ENCODE data around the gene HTRA1. TPM values are rescaled to one million over a fixed set of nuclear protein-coding genes. Genes with fewer than 3 reads are reported as not detected.

HTRA1 gene
- total RNA-seq, 4 donors from 2014 or later: 55.2 to 99.5 (median 80.6) TPM

- H3K9me3 ChIP-seq: no peaks in the 10 kb centered on the region
- TF ChIP-seq POLR2A (IDR thresholded peaks at IDR 0.05) (no peak), EP300 (IDR thresholded peaks at IDR 0.05) (no peak), POLR2AphosphoS5 (IDR thresholded peaks at IDR 0.05) (no peak), CTCF (IDR thresholded peaks at IDR 0.05) (no peak)
Measured at GRCh38 chr10:122543676-122544445, 82.5 kb downstream of the HTRA1 start.

GRCh38 chr10:122544493-122544892, 83.1 kb downstream of the HTRA1 start:
- Histone ChIP-seq H3K27me3 (no peaks in the 10 kb centered on the region), H3K4me1 (peaks cover 18% of the 10 kb centered on the region), H3K27ac (no peak overlapping the region), H3K9me3 (no peaks in the 10 kb centered on the region), H3K4me3 (no peak overlapping the region), H3K36me3 (no peaks in the 10 kb centered on the region)
- no peak for DNase-seq (ENCODE audit: low spot score in 2 of 2)
- TF ChIP-seq CTCF (IDR thresholded peaks at IDR 0.05) (no peak), POLR2A (IDR thresholded peaks at IDR 0.05) (no peak), POLR2AphosphoS5 (IDR thresholded peaks at IDR 0.05) (no peak), EP300 (IDR thresholded peaks at IDR 0.05) (no peak)
- 81% methylated on average over 8 of the region's 8 CpGs for WGBS

More at GRCh38 chr10:122543676-122544445, 82.5 kb downstream of the HTRA1 start:
- H3K27ac ChIP-seq: no peak overlapping the region
- WGBS: 45% methylated on average over 10 of the region's 10 CpGs
- no peak overlapping the region for H3K4me3 ChIP-seq
- H3K36me3 ChIP-seq: no peaks in the 10 kb centered on the region
- peaks cover 18% of the 10 kb centered on the region for H3K4me1 ChIP-seq
- DNase-seq (ENCODE audit: low spot score in 2 of 2): no peak
- no peaks in the 10 kb centered on the region for H3K27me3 ChIP-seq

GRCh38 chr10:122546242-122546641, 84.9 kb downstream of the HTRA1 start:
- 99% methylated on average over 8 of the region's 8 CpGs for WGBS
- no peaks in the 10 kb centered on the region for H3K9me3 ChIP-seq

GRCh38 chr10:122548407-122549085, 87.2 kb downstream of the HTRA1 start:
- Histone ChIP-seq H3K27me3 (no peaks in the 10 kb centered on the region), H3K27ac (no peak overlapping the region), H3K9me3 (no peaks in the 10 kb centered on the region), H3K36me3 (no peaks in the 10 kb centered on the region), H3K4me1 (peaks cover 10% of the 10 kb centered on the region), H3K4me3 (no peak overlapping the region)
- WGBS: 89% methylated on average over 11 of the region's 11 CpGs
- no peak for DNase-seq (ENCODE audit: low spot score in 2 of 2)
- TF ChIP-seq EP300 (IDR thresholded peaks at IDR 0.05): no peak
- no peak for TF ChIP-seq POLR2AphosphoS5 (IDR thresholded peaks at IDR 0.05)
- no peak for TF ChIP-seq POLR2A (IDR thresholded peaks at IDR 0.05)
- TF ChIP-seq CTCF (IDR thresholded peaks at IDR 0.05): no peak

More at GRCh38 chr10:122546242-122546641, 84.9 kb downstream of the HTRA1 start:
- Histone ChIP-seq H3K4me3 (no peak overlapping the region), H3K27me3 (no peaks in the 10 kb centered on the region), H3K4me1 (peaks cover 15% of the 10 kb centered on the region), H3K36me3 (no peaks in the 10 kb centered on the region), H3K27ac (no peak overlapping the region)
- TF ChIP-seq CTCF (IDR thresholded peaks at IDR 0.05) (no peak), POLR2AphosphoS5 (IDR thresholded peaks at IDR 0.05) (no peak), EP300 (IDR thresholded peaks at IDR 0.05) (no peak), POLR2A (IDR thresholded peaks at IDR 0.05) (no peak)
- DNase-seq (ENCODE audit: low spot score in 2 of 2): no peak

GRCh38 chr10:122549636-122550035, 88.3 kb downstream of the HTRA1 start:
- DNase-seq (ENCODE audit: low spot score in 2 of 2): no peak
- no peaks in the 10 kb centered on the region for H3K27me3 ChIP-seq
- no peak overlapping the region for H3K27ac ChIP-seq
- no peak for TF ChIP-seq CTCF (IDR thresholded peaks at IDR 0.05)
- no peak for TF ChIP-seq EP300 (IDR thresholded peaks at IDR 0.05)
- TF ChIP-seq POLR2AphosphoS5 (IDR thresholded peaks at IDR 0.05): no peak
- no peak for TF ChIP-seq POLR2A (IDR thresholded peaks at IDR 0.05)
- no peaks in the 10 kb centered on the region for H3K36me3 ChIP-seq
- 93% methylated on average over 2 of the region's 2 CpGs for WGBS
- no peak overlapping the region for H3K4me3 ChIP-seq
- H3K4me1 ChIP-seq: no peaks in the 10 kb centered on the region
- no peaks in the 10 kb centered on the region for H3K9me3 ChIP-seq
